Measurements from ENCODE around the gene PIK3C2B. TPM values are rescaled to one million over a fixed set of nuclear protein-coding genes. Genes with fewer than 3 reads are reported as not detected.

The PIK3C2B gene
- total and polyA plus RNA-seq, 2 of the 8 experiments (the other 6 are each of a cell fraction or from before 2014, with no cell fraction given): 20.4 to 36.7 TPM

DNA sequence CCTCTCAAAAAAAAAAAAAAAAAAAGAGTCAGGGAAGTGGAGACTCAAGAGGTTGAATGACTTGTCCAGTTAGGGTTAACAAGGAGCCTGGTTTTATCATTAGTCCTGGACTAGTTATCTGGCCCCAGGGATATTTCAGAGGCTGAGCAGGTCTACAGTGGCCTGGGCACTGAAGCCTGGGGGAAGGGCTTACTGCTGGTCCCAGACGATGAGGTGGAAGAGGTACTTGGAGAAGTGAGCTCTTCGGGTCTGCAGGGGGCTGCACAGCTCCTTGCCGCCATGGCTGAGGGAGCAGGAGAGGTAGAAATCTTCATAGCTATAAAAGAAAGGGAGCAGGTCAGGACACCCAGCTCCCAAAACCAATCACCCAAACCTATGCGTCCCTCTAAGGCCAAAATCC, 40.1 kb downstream of the PIK3C2B start (continued):
- TF ChIP-seq BRCA1 (IDR thresholded peaks at IDR 0.05; ENCODE audit: low read depth, low read length) (no peak), GTF2F1 (IDR thresholded peaks at IDR 0.05; ENCODE audit: borderline replicate concordance, low read depth, low read length) (no peak), POLR2A (IDR thresholded peaks at IDR 0.05; ENCODE audit: control extremely low read depth in 1 of 2, low read depth in 2 of 2, low read length in 2 of 2) (no peak), FOSL1 (IDR thresholded peaks at IDR 0.05; ENCODE audit: insufficient read depth, low read depth, low read length) (no peak), TAF1 (IDR thresholded peaks at IDR 0.05; ENCODE audit: low read depth, low read length) (no peak), BCL11A (IDR thresholded peaks at IDR 0.05; ENCODE audit: low read depth in 2 of 2, low read length in 2 of 2) (no peak)
- TF ChIP-seq, protein P1, sequence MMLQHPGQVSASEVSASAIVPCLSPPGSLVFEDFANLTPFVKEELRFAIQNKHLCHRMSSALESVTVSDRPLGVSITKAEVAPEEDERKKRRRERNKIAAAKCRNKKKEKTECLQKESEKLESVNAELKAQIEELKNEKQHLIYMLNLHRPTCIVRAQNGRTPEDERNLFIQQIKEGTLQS (IDR thresholded peaks at IDR 0.05; ENCODE audit: insufficient read depth, low read depth, low read length): no peak
